NCI-H1694 treated with DMSO at 0.1 percent for 48 hours (cell line): ENCODE measurements around the gene DDTL.
A peak's percentile ranks its signal among the peaks of the same experiment; 100 is the strongest.
"Not testable (repeated sequence)": the region's sequence is repeated elsewhere in the genome, so short reads cannot be mapped to it uniquely, and the experiment has no call there.

Experiments used
- DNase-seq: peaks from one replicate; lab custom pipeline; 2025; lab: John Stamatoyannopoulos, UW

Gene DDTL

DNA sequence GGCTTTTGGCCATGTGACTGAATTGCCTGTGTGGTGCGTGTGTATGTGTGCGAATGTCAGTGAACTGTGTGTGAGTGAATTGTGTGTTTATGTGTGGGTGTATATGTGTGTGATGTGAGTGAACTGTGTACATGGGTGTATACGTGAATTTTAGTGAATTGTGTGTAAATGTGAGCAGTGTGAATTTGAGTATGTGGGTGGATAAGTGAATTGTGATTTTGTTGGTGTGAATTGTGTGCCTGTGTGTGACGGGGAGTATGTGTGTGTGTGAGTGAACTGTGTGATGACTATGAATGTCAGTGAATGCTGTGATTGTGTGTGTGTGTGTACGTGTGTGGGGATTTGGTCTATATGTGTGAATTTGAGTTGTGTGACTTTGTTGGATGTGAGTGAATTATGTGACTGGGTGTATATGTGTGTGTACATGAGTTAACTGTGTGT, 3.5 kb downstream of the DDTL start:
- no peak for DNase-seq

DNA sequence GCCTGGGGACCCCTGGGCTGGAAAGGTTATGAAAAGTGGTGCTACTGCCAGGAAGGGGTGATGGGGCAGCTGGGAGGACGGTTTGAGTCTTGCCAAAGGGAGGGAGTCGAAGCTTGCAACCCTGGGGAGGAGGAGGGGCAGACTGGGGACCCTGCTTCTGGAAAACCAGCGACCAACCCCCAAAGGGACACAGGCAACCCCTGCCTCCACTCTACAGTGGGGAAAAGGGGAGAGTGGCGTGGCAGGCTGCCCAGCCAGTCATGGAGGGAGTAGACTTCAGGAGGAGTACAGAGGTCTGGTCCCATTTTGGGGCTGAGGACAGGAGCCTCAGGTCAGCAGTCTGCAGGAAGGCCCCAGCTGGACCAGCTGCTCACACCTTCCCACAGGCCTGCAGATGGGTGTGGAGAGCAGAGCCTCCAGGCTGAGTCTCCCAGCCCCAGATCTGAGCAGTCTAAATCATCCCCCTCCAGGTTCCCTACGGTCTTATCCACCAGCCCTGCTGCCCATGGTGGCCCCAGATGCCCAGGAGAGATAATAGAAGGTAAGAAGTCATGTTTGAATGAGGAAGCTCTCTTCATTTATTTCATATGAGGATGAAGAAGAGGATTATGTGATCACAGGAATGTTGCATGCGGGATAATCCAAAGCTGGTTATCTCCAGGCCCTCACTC, 4.3 kb downstream of the DDTL start:
- no peak for DNase-seq

DNA sequence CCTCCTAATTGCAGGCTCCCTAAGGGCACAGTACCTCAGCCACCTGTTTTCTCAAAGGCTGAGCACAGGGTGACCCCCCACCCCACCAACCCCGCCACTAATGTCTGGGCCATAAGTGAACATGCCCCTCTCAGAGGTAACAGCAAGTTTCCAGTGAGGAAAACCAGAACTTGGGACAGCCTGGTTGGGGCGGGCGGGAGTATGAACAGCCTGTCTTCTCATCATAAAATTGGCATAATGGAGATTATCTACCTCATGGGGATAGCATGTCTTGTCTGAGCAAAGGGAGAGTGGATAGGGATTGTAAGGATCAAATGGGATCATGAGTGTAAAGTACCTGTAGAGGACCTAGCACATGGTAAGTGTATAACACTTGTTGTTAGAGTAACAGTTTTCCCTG, 5.2 kb downstream of the DDTL start:
- DNase-seq: not testable (repeated sequence)

GRCh38 chr22:23974345-23974744, 7.7 kb downstream of the DDTL start, which contains the start of gene DDT:
Gene DDT (minus strand): TSS chr22:23974441. CDS start chr22:23974414, 27 bp downstream.
- DNase-seq: not testable (repeated sequence)

DNA sequence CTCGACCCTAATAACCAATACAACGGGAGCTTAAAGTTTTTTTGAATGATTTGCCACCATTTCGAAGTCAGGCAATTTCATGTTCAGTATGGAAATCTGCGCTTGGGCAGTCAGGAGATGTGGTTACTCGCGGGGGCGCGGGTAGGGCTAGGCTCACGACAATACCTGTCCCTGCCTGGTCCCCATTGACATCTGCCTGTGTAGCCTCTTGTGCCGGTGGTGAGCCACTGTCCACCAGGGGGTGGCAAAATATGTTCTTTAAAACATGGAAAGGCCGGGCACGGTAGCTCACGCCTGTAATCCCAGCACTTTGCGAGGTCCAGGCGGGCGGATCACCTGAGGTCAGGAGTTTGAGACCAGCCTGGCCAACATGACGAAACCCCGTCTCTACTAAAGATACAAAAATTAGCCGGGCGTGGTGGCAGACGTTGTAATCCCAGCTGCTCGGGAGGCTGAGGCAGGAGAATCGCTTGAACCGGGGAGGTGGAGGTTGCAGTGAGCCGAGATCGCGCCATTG, 8.2 kb downstream of the DDTL start:
- DNase-seq: not testable (repeated sequence)

- not testable (repeated sequence) for DNase-seq
Observed at GRCh38 chr22:23977304-23977703, 10.6 kb downstream of the DDTL start.

DNA sequence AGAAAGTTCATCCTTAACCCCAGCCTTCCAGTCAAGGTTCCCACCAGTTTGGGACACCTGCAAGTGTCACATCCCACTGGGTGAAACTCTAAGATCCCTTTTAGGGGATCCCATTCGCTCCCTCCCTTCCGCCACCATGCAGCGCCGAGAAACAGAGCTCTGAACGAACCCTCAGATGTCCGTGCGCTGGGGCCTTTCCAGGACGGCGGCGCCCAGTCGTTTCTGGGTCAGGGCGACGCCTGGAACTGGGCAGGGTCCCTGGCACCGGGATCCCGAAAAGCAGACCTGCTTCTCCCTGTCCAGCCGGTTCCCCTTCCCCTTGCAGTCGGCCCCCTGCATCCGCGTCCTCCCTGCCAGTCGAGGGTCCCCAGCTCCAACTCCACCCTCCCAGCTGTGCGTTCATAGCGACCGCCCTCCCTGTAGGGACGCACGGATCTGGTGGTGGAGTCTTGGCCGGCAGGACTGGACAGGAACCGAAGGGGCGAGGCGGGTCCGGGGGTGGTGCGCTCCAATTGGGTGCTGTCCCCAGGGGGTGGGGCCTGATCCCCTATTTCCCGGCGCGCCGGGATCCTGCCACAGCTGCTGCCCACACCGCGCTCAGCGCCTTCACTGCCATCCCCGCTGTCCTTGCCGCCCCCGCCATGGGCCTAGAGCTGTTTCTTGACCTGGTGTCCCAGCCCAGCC, 13.0 kb downstream of the DDTL start, which contains the start of gene GSTT2:
Gene GSTT2, plus strand, starts transcription at position 578 of the 684 bp plus-strand sequence.
- not testable (repeated sequence) for DNase-seq

DNA sequence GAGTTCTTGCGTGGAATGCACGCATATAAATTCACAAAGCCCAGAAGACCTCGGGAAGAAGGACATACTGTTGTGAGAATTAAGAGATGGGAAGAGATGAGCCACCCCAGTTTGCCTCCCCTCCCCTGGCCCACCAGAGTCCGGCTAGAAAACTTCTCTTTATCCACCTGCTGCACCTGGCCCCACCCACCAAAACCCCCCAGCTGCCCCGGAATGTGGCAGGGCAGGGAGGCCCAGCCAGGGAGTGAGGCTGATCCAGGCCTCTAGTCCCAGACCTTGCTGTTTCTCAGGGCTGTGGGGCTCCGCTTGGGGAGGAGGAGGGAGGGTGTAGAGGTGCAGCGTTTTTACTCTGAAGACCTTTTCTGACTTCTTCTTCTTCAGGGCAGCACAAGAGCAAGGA, 13.9 kb downstream of the DDTL start:
- not testable (repeated sequence) for DNase-seq

DNA sequence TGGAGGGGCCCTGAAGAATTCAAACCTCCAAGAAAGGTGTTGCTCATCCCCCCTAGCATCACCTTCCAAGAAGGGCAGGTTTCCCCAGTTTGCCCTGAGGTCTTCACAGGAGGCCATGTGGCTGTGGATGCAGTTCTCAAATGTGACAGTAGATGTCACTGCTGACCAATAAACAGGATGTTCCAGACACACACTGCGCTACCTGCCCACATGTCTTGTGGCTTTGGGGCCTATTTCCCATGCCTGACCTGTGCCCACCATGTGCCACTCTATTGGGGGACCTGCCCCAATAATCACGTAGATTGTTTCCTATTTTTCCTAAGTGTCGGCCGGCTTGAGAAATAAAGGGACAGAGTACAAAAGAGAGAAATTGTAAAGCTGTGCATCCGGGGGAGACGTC, 17.7 kb downstream of the DDTL start:
- peak; percentile 6 for DNase-seq

- DNase-seq: not testable (repeated sequence)
Observed at GRCh38 chr22:23986089-23986488, 19.4 kb downstream of the DDTL start.

GRCh38 chr22:23986538-23987178, 20.0 kb downstream of the DDTL start:
- DNase-seq: not testable (repeated sequence)

DNA sequence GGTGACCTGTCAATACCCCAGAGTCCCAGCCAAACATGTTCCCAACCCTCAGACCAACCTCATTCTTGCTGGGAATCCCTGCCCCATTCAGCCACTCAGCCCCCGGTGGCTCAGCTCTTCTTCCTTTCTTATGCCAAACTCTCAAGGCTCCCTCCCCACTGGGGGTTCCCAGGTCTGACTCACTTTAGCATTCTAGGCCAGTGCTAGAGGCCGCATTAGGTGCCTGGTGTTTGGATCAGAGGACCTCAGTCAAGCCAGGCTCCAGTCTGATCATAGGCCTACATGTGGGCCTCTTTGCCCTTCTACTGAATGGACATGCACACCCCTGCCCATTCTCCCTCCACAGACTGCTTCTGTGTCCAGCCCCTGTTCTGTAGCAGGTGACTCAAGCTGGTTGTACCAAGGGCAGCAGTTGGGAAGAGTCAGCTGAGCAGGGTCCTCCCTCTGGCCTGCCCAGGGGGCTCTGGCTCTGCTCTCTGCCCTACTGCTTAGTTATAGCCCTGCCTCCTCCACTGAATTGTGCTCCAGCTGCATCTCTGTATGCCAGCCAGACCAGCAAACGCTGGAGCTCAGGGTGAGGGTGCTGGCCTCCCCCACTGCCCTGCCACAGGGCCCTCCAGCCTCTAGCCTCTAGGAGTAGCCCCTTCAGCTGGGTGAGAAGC, 23.0 kb downstream of the DDTL start:
- DNase-seq: not testable (repeated sequence)

DNA sequence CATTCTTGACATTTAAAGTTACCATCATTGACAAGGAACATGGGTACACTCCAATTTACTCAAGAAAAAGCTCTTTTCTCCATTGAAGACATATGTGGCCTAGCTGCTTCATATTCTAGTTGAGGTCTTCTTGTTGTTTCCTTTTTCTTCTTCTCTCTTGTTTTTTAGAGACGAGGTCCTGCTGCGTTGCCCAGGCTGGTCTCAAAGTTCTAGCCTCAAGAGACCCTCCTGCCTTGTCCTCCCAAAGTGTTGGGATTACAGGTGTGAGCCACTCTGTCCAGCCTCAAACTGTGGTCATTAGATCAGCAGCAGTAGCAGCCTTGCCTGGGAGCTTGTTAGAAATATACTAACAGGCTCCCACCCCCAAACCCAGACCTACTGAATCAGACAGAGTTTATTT, 26.4 kb downstream of the DDTL start:
- DNase-seq: not testable (repeated sequence)

DNA sequence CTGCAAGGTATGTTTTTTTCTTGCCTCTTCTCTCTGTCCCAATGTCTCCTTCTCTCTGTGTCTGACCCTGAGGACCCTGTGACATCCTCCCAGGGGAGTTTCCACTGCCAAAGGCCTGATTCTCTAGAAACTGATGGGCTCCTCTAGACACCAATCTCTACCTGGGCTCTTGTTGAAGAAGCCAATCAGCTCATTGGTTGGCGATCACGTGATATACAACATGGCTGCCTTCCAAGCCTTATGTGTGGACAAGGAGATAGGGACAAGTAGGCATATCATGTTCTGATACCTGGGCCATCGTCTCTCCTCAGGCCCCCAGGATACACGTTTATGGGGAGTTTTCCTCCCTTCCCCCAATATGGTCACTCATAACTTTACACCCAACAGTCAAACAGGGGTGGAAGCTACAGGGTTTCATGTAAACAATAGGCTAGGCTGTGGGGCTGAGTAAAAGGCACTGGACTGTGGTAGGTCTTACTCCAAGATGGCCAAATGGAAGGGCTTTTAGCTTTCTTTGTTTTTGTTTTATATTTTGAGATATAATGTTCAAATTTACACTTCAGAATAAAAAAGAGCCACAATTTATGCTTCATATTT, 27.0 kb downstream of the DDTL start:
- not testable (repeated sequence) for DNase-seq

DNA sequence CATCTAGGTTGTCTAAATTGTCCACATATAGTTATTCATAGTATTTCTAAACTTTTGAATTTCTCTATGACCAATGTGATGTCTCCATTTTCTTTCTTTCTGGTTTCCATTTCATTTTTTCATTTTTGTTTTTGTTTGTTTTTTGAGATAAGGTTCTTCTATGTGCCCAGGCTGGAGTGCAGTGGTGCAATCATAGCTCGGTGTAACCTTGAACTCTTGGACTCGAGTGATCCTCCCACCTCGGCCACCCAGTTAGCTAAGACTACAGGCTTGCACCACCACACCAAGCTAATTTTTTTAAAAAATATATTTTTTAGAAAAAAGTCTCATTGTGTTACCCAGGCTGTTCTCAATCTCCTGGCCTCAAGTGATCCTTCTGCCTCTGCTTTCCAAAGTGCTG, 30.4 kb downstream of the DDTL start:
- DNase-seq: no peak

- DNase-seq: not testable (repeated sequence)
Observed at GRCh38 chr22:23999779-24000178, 33.1 kb downstream of the DDTL start.

DNA sequence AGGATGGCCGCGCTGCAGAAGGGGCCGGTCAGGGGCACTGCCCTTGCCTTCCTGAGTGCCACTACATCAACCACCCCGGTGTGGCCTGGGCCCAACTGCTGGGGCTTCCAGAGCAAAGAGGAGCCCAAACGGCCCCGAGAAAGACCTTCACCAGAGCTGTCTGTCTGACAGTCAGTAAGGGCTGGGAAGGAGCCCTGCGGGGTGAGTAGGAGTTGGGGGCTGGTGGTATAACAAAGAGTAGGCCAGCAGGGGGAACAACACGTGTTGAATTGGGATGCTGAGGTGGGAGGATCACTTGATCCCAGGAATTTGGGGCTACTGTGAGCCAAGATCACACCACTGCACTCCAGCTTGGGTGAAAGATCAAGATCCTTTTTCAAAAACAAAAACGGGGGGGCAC, 34.6 kb downstream of the DDTL start:
- DNase-seq: no peak

DNA sequence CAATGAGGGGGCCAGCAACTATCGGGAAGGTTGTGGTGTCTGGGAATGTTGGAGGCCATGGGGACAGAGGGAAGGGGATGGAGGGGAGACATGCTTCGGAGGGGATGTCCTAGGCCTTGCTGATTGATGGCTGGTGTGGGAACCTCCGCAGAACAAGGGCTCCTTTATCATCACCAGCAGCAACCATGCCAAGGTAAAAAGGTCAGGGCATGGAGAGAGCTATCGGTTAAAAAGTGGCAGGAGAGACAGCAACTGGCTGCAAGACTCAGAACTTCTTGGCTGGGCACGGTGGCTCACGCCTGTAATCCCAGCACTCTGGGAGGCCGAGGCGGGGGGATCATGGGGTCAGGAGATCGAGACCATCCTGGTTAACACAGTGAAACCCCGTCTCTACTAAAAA, 35.6 kb downstream of the DDTL start:
- no peak for DNase-seq

DNA sequence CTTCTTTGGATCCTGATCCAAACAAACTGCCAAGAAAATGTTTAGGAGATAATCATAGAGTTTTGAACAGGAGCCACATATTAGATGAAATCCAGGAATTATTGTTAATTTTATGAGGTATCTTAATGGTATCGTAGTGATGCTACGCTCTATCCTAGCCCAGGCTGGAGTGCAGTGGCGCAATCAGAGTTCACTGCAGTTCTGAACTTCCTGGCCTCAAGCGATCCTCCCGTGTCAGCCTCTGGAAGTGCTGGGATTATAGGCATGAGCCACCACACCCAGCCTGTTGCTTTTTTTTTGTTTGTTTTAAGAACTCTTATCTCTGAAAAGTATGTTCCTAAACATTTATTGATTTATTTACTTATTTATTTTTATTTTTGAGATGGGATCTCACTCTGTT, 36.2 kb downstream of the DDTL start:
- no peak for DNase-seq

DNA sequence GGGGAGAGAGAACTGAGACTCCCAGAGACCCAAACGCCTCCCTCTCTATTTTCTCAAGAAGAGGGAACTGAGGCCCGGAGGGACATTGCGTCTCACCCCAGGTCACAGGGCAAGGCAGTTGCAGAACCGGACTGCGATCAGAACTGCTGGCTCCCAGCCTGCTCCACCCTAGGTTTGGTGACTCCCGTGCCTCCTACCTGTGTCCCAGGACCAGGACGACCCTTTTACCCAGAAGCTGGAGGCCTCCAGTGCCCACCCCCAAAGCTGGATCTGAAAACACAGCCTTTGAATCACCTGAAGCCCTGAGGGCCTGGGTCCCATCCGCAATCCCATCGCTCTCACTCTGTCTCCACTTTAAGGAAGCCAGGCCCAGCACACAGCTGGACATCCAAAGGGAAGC, 37.2 kb downstream of the DDTL start:
- DNase-seq: no peak

- no peak for DNase-seq
Observed at GRCh38 chr22:24005201-24005600, 38.5 kb downstream of the DDTL start, which contains the start of gene GSTT4. Gene GSTT4 (minus strand): TSS chr22:24005453. CDS start chr22:24005356, 97 bp downstream.
